Measurements from ENCODE around the gene OLFM3. TPM values are rescaled to one million over a fixed set of nuclear protein-coding genes. Genes with fewer than 3 reads are reported as not detected.

Gene OLFM3
- total and polyA plus RNA-seq, 8 donors: 0.16 to 0.20 TPM; not detected in 6

- H3K27me3 ChIP-seq: peaks cover 0 to 3% (median 0%) of the 10 kb centered on the region in 4 donors
- no peaks in the 10 kb centered on the region for H3K4me1 ChIP-seq
- no peak overlapping the region for H3K4me3 ChIP-seq
- DNase-seq (no peak), ATAC-seq (no peak), FAIRE-seq (no peak)
- H3K27ac ChIP-seq: no peak overlapping the region
- WGBS, 2 donors: 69 to 83% methylated on average over 3 of the region's 3 CpGs
- no peaks in the 10 kb centered on the region for H3K9me3 ChIP-seq
- TF ChIP-seq CTCF (IDR thresholded peaks at IDR 0.05): no peak
- intact Hi-C loops (cut with DNase I): no loop called here
- H3K36me3 ChIP-seq: no peaks in the 10 kb centered on the region
These were observed 19.5 kb downstream of the OLFM3 start for GRCh38 chr1:101977266-101977665.

GRCh38 chr1:101976161-101976560 is 20.6 kb downstream of the OLFM3 start:
- no peaks in the 10 kb centered on the region for H3K4me1 ChIP-seq
- H3K27me3 ChIP-seq: peaks cover 0 to 3% (median 0%) of the 10 kb centered on the region in 4 donors
- H3K36me3 ChIP-seq: no peaks in the 10 kb centered on the region
- no peak for FAIRE-seq
- no peak overlapping the region for H3K27ac ChIP-seq
- WGBS, 2 donors: 38 to 58% methylated on average over 3 of the region's 3 CpGs
- TF ChIP-seq CTCF (IDR thresholded peaks at IDR 0.05): no peak
- ATAC-seq: no peak
- intact Hi-C loops (cut with DNase I): no loop called here
- no peaks in the 10 kb centered on the region for H3K9me3 ChIP-seq
- no peak overlapping the region for H3K4me3 ChIP-seq
- no peak for DNase-seq

GRCh38 chr1:101975371-101975770 is 21.4 kb downstream of the OLFM3 start:
- TF ChIP-seq CTCF (IDR thresholded peaks at IDR 0.05): no peak
- H3K9me3 ChIP-seq: no peaks in the 10 kb centered on the region
- peaks cover 0 to 3% (median 0%) of the 10 kb centered on the region in 4 donors for H3K27me3 ChIP-seq
- H3K4me3 ChIP-seq: no peak overlapping the region
- WGBS, 2 donors: 42 to 44% methylated on average over 3 of the region's 3 CpGs
- no peaks in the 10 kb centered on the region for H3K36me3 ChIP-seq
- H3K4me1 ChIP-seq: no peaks in the 10 kb centered on the region
- FAIRE-seq (no peak), DNase-seq (no peak), ATAC-seq (no peak)
- H3K27ac ChIP-seq: no peak overlapping the region
- intact Hi-C loops (cut with DNase I): no loop called here

- intact Hi-C loops (cut with DNase I): no loop called here
- peaks cover 0 to 3% (median 0%) of the 10 kb centered on the region in 4 donors for H3K27me3 ChIP-seq
- no peak for TF ChIP-seq CTCF (IDR thresholded peaks at IDR 0.05)
- H3K4me3 ChIP-seq: no peak overlapping the region
- no peak for FAIRE-seq
- H3K9me3 ChIP-seq: no peaks in the 10 kb centered on the region
- H3K36me3 ChIP-seq: no peaks in the 10 kb centered on the region
- no peak for DNase-seq
- 30 to 45% methylated on average over 3 of the region's 3 CpGs for WGBS, 2 donors
- H3K27ac ChIP-seq: no peak overlapping the region
- ATAC-seq: no peak
- H3K4me1 ChIP-seq: no peaks in the 10 kb centered on the region
These were observed 22.0 kb downstream of the OLFM3 start for GRCh38 chr1:101974599-101975274.

- peaks cover 0 to 3% (median 0%) of the 10 kb centered on the region in 4 donors for H3K27me3 ChIP-seq
- no peak for ATAC-seq
- H3K36me3 ChIP-seq: no peaks in the 10 kb centered on the region
- H3K4me1 ChIP-seq: no peaks in the 10 kb centered on the region
- no peak for FAIRE-seq
- WGBS, 2 donors: 40 to 44% methylated on average over 1 of the region's 1 CpG
- no peak overlapping the region for H3K27ac ChIP-seq
- H3K4me3 ChIP-seq: no peak overlapping the region
- intact Hi-C loops (cut with DNase I): no loop called here
- H3K9me3 ChIP-seq: no peaks in the 10 kb centered on the region
- no peak for DNase-seq
- no peak for TF ChIP-seq CTCF (IDR thresholded peaks at IDR 0.05)
These were observed 25.4 kb downstream of the OLFM3 start for GRCh38 chr1:101971304-101971703.

All from pancreas (tissue), 10 donors.